Measurements from ENCODE around the gene MEX3A. TPM values are rescaled to one million over a fixed set of nuclear protein-coding genes. Genes with fewer than 3 reads are reported as not detected.
A peak's percentile ranks its signal among the peaks of the same experiment; 100 is the strongest.
"Not testable (repeated sequence)": the region's sequence is repeated elsewhere in the genome, so short reads cannot be mapped to it uniquely, and the experiment has no call there.

Gene MEX3A
- total RNA-seq, 1 donor = 3.2 TPM

DNA sequence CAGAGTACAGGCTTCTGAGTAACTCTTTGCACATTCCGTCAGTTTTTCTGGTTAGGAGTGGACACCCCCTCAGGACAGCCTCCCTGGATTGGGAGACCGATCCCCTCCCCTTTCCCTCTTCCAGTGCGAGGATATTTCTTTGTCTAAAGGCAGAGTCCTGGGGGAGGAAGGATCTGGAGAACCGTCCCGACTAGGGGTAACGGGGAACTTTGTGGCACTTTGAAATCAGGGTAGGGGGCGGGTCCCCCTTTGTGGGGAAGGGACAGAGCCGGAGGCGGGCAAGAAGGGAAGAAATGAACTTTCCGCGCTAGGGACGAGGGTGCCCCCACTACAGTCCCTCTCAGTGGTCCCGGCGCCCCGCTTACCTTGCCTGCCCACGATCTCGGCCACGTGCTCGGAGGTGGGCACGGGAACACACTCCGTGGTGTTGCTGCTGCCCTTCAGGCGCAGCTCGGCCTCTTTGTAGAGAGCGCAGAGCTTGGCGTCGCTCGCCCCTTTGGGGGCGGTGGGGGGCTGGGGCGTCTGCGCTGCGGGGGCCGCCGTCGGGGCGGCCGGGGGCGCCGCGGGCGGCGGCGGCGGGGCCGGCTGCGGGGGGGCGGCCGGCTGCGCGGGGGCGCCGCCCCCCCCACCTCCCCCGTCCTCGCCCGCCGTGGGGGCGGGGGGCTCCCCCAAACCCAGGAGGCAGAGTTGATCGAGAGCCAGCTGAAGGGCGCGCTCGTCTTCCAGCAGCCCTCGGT lies 917 bp downstream of the MEX3A start:
- no peak for DNase-seq (ENCODE audit: low read depth in 2 of 3, low spot score in 2 of 3)

DNA sequence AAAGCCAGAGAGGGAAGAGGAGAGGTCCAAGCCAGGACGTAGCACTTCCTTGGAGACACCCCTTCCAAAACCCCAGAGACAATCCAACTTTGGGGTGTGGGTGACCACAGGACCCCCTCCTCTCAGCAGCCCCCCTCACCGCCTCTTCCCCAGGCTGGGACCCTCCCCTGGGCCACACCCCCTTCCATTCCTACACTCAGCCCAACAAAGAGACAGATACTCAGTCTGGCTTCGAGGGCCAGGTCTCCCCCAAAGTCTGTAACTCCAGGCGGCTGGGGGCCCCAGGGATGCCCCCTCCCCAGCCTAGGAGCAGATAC lies 1.4 kb downstream of the MEX3A start:
- DNase-seq (ENCODE audit: low read depth in 2 of 3, low spot score in 2 of 3) = no peak

DNA sequence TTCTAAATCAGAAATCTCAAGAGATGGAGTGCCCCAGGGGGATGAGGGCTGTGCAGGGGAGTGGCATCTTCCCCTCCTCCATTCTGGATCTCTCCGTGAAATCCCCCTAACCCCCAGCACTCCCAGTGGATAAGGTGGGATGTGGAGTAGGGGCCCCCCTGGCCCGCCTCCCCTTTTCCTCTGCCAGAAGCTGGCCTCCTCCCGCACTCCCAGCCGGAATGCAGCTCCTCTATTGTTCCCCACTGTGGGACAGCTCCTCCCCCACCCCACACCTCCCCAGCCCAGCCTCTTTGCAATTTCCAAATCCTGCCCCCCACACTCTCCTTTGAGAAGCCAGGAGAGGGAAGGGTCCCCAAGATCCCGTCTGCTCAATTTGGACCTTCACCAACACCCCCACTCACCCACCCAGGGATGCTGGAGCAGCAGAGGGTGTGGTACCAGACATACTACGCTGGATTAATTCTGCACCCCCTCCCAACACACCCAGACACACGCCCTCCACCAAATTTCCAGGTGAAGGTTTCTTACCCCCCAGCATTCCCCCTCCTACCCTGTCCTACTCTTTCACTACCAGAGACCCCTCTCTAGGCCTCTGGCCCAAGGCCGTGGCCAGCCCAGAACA lies 1.9 kb downstream of the MEX3A start:
- no peak for DNase-seq (ENCODE audit: low read depth in 2 of 3, low spot score in 2 of 3)

DNA sequence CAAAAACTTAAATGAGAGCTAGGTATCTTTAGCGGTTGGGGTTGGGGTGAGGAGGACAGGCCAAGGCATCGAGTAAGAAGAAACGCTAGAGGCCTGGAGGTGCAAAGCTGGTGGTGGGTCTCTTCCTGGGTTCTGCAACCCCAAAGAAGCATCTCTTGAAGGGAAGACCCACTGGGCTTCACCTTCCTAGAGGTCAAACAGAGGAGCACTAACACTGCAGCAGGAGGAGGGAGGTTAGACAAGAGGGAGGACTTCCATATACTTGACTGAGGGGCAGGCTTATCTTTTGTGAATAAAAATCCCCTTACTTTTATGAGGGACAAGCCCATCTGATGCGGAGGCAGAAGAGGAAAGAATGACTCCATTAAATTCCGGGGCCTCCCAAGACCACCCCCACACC lies 2.5 kb downstream of the MEX3A start:
- DNase-seq (ENCODE audit: low read depth in 2 of 3, low spot score in 2 of 3) = no peak

DNA sequence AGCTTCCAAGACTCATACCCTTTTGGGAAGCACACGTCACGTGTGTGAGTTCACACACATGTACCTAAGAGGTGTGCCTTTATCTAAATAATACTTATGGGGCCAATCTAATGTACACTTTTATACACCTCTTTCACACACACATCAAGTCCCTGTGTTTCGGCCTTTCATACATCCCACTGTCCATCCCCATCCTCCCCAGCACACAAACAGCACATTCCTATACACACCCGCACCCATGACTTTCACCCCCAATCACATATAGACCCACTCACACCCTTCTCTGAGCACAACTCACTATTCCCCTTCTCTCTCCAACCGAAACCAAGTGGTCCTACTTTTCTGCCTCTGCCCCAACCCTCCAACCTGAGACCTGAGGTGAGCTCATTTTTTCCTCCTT lies 3.5 kb downstream of the MEX3A start:
- DNase-seq (ENCODE audit: low read depth in 2 of 3, low spot score in 2 of 3) = no peak

DNA sequence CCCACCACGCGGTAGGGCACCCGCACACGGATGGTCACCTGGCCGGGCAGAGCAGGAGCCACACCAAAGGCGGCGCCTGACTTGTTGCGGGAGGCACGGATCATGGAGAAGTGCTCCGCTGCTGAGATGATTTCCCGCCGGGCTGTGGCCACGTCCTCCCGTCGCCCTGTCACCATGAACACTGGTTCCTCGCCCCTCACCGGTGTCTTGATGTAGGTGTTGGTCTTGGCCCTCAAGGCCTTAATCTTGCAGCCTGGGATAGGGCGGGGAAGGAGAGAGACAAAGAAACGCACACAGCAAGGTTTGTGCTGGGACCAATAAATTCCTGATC lies 4.9 kb downstream of the MEX3A start:
- DNase-seq (ENCODE audit: low read depth in 2 of 3, low spot score in 2 of 3) = no peak

DNA sequence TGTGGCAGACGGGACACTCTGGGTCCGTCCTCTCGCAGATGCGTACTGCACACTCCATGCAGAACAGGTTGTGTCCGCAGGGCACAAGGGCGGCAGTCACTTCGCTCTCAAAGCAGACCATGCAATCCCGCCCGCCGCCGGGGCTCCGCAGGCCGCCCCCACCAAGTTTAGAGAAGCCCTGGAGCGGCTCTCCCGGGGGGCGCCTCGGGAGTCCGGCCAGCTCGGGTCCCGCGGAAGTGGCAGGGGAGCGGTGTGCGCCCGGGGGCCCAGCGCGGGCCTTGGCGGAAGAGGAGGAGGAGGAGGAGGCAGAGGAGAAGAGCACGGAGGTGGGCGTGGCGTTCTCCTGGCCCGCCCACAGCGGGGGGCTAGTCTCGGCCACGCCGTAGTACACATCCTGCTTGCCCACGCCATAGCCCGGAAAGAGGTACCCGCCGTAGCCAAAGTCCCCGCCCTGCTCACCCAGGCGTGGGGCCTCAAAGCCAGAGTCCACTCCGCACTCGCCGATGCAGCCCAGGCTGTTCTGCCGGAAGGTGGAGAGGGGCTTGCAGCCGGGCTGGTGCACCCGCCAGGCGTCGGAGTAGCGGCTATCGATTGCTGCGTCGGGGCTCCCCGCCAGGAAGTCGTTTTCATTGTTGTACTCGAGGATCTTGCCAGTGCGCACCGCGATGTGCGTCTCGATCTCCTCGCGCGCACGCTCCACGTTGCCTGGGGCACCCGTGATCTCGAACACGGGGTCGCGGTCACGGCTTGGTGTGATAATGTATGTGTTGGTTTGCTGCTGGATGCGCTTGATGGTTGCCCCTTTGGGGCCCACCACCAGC lies 5.4 kb downstream of the MEX3A start:
- DNase-seq (ENCODE audit: low read depth in 2 of 3, low spot score in 2 of 3) = peak in 2 of 3 donors; percentile 38 to 43

DNA sequence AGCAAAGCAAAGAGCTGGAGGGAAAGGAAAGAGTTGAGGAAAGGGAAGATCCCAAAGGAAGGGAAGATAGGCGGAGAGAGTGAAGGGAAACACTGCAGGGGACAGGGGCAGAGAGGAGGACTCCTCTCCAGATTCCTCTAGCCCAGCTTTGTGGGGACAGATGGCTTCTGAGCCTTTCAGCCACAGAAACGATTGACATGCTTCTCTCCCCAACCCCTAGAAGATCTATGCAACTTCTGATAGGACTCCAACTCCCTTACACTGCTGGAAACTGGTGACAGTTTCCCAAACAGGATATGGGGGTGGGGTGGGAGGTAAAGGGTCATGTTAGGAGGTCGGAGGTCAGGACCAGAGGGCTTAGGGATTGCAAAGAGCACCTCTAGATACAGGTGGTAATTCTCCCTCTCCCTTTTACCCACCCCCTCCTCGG lies 6.5 kb downstream of the MEX3A start:
- DNase-seq (ENCODE audit: low read depth in 2 of 3, low spot score in 2 of 3) = no peak

DNA sequence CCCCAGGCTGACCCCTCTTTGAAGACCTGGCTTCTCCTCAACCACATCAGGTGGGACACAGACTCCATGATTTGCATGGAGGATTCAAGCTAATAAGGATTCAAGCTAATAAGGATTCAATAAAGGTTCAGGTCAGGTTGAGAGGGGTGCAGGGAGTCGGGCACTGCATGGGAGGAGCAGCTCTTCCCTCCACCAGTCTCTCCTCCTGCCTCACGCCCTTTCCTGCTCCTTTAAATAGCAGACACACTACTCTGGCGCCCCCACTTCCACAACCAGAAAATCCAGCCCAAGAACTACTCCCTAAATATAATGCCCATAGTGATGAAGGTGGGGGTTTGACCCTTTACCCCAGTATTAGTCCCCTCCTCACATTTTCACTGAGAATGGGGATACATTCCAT lies 7.1 kb downstream of the MEX3A start:
- DNase-seq (ENCODE audit: low read depth in 2 of 3, low spot score in 2 of 3) = no peak

DNA sequence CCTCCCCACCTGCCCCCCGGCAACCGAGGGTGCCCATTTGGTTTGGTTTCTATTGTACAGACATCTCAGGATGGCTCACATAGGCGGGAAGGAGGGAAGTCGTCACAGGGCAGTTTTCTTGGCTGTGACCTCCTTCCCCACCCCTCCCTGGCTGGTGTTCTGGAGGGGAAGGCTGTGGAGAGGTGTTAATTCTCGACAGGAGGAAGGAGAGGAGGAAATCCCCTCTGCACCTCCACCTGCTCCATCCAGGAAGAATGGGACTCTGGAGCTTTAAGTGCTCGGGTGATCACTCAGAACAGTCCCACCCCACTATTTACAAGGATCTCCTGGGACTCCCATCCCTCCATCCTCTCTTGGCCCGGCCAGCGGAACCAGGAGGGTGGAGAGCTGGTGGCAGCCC lies 7.6 kb downstream of the MEX3A start:
- DNase-seq (ENCODE audit: low read depth in 2 of 3, low spot score in 2 of 3) = no peak

DNA sequence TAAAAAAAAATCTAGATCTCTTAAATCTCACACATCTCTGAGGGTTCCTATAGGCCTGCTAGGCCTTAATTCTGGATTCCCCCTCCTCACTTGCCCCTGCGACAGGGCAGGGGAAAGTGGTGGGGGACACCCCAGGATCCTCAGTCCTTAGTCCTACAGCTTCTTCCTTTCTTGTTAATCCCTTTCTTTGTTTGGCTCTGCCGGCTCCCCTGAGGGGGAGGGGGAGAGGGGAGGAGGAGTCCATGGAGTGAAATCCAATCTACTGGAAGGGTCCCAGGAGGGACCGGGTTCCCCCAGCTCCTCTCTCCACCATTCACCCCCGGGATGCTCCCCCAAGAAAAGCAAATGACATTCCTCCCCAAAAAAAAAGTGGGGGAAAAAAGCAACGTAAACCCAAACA lies 8.5 kb downstream of the MEX3A start:
- no peak for DNase-seq (ENCODE audit: low read depth in 2 of 3, low spot score in 2 of 3)

DNA sequence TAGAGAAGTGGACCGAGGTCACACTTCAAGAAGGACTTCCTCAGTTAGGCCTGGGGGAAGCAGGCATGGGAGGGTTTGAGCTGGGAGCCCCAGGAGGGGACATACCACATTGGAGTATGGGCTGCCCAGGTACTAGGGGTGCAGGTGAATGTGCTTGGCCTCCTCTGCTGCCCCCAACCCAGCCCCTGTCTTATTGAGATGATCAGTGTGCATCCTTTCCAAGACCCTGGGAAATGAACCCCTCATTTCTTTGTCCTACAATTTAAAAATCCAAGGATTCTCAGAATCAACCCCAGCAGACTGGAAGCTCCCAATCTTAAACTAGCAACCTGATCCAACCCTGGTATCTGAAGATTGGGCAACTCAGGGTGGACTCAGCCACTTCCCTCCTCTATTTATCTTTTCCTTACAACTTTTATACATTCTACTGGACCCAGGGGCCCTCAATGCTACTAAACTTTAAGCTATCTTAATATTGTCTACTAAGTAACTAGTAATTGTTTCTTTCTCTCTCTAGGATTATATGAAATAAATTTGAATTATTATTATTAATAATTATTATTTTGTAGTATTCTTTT lies 9.1 kb downstream of the MEX3A start:
- no peak for DNase-seq (ENCODE audit: low read depth in 2 of 3, low spot score in 2 of 3)

DNA sequence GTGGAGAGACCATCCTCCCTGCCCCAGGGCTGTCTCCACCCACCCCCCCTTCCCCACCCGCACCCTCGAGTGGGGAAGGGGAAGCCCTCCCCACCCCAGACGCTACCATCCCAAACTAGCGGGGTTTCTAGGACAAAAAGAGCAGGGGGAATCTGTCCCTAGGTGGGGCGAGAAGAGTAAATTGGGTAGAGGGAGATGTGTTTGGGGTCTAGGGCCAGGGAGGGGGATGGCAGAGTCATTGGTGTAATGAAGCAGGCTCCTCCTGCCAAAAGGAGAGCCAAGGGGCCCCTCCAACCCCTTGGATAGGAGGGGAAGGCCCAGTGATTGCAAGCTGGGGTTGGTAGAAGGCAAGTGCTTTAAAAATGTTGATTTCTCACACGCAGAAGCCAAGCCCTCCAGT lies 10.0 kb downstream of the MEX3A start:
- no peak for DNase-seq (ENCODE audit: low read depth in 2 of 3, low spot score in 2 of 3)

DNA sequence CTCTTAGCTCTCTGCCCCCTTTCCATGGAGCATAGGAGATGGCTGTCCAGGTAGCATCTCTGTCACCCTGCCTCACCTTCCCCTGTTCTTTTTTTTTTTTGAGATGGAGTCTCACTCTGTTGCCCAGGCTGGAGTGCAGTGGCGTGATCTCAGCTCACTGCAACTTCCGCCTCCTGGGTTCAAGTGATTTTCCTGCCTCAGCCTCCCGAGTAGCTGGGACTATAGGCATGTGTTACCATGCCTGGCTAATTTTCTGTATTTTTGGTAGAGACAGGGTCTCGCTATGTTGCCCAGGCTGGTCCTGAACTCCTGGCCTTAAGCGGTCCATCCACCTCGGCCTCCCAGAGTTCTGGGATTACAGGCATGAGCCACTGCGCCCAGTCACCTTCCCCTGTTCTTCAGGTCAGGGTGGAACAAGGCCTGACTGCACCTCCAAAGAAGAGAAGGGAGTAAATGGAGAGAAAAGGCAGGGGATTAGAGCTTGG lies 10.9 kb downstream of the MEX3A start:
- not testable (repeated sequence) for DNase-seq (ENCODE audit: low read depth in 2 of 3, low spot score in 2 of 3)

DNA sequence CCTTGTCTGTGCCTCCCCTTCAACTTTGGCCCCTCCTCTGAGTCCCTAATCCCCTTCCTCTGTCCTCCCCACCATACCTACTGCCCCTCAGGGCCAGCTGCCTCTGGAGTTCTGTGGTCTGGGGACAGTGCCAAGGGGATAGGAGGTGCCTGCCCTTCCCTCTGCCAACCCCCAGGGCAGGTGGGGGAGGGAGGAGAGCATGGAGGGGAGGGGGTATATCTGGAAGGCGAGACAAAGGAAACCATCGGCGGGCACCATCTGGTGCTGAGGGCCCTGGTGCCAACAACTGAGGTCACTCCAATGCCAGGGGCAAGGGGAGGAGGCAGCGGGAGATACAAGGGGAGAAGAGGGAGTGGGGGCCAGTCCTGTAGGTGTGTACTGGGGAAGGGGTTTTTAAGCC lies 11.7 kb downstream of the MEX3A start:
- DNase-seq (ENCODE audit: low read depth in 2 of 3, low spot score in 2 of 3) = no peak

DNA sequence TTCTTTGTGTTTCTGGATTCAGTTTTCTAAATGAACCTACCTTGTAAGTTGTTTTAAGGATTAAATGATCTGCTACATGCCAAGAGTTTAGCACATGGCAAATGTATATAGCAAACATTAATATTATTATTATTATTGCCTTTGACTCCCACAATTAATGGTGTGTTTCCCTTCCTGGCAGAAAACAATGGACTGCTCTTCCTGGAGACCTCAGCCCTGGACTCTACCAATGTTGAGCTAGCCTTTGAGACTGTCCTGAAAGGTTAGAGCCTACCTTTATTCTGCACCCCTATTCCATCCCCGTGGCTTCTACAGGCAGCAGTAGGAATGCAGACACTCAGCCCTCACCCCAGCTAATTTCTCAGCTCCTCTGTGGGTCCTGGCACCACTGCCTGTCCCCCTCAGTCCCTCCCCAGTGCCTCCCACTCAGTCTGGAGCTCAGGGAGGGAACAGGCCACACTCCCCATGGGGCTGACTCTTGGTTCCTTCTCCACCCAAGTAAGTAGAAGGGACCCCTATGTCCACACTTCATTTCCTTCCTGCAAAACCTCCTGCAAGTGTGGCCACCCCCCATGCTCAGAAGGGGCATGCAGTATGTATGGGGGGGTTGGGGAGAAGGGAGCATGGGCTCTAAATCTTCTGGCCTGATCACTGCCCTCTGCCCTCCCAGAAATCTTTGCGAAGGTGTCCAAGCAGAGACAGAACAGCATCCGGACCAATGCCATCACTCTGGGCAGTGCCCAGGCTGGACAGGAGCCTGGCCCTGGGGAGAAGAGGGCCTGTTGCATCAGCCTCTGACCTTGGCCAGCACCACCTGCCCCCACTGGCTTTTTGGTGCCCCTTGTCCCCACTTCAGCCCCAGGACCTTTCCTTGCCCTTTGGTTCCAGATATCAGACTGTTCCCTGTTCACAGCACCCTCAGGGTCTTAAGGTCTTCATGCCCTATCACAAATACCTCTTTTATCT lies 12.5 kb downstream of the MEX3A start:
- no peak for DNase-seq (ENCODE audit: low read depth in 2 of 3, low spot score in 2 of 3)

DNA sequence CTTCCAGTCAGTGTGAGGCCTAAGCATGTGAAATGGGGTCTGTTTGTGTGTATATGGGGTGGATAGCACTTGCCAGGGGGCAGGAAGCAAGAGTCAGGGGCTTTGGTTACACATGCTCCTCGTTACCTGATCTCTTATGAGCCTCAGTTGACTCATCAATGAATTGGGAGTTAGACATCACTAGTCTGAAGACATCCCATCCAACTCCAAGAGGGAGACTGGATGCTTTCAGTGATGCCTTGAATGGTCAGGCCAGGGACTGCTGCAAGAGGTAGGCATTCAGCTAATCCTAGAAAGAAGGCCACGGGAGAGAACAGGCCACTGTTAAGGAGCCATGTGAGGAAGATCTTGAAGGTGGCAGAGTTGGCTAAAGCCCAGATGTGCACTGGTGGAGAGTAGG lies 15.0 kb downstream of the MEX3A start:
- no peak for DNase-seq (ENCODE audit: low read depth in 2 of 3, low spot score in 2 of 3)

DNA sequence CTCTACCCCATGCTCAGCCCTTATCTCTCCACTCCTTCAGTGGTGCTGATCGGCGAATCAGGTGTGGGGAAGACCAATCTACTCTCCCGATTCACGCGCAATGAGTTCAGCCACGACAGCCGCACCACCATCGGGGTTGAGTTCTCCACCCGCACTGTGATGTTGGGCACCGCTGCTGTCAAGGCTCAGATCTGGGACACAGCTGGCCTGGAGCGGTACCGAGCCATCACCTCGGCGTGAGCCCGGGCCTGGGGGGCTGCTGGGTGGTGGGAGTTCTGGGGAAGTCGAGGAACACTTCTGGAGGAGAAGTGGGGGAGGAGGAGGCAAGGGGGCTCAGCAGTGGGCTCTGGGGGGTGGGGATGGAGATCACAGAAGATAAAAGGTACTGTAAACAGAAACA lies 16.4 kb downstream of the MEX3A start:
- no peak for DNase-seq (ENCODE audit: low read depth in 2 of 3, low spot score in 2 of 3)

DNA sequence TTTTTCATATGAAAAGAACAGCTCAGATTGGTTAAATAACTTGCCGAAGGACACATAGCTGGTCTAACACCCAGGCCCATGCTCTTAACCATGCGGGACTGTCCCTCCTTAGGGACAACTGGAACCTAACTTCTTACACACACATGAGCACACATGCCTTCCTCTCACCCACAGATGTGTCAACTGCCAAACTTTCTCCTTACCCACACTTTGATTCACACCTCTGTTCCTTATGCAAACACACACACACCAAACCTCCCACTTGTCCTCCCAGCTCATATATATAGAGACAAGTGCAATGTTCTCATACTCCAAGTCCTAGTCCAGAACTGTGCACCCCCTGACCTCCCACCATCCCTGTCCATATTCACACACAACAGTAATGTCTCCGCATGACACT lies 17.1 kb downstream of the MEX3A start:
- DNase-seq (ENCODE audit: low read depth in 2 of 3, low spot score in 2 of 3) = no peak

DNA sequence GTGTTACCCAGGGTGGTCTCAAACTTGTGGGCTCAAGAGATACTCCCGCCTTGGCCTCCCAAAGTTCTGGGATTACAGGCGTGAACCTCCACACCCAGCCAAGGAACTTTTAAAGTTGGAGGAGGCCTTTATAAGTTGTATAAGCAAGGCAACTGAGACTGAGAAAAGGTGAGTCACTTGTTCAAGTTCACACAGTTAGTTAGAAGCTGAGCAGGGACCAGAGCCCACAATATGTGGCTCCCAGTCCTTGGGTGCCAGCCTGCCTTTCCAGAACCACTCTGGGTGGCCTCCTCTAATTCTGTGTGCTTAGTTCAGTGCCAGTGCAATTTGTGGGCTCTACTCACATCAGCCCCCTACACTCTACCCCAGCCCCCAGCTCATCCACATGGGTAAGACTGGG lies 17.6 kb downstream of the MEX3A start:
- no peak for DNase-seq (ENCODE audit: low read depth in 2 of 3, low spot score in 2 of 3)

DNA sequence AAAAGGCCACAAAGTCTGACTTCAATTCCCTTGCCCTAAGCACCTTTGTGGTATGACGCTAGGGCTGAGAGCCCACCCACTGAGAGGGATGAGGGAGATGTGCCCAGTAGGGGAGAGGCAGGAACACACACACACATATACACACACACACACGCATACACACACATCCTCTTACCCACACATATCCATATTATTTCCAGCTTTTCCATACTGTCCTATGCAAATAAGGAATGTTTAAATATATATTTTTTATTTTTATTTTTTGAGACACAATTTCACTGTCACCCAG lies 18.3 kb downstream of the MEX3A start:
- DNase-seq (ENCODE audit: low read depth in 2 of 3, low spot score in 2 of 3) = no peak

Measured in hematopoietic multipotent progenitor cell (in vitro differentiated cells).